ENCODE data around the gene FASTK.

Gene FASTK

DNA sequence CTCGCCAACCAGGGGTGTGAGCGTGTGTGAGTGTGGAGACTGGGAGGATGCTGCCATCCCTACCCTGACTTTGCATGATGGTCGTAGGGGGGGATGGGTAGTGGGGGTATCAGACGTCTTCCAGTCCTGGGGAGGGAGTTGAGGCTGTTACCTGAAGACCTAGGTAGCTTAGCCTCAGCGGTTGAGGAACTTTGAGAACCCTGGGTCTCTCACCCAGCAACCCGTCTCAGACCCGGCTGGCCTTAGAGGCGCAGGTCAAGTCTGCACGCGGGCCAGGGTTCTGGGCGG lies 18.6 kb downstream of the FASTK start:
- FAIRE-seq: no peak

DNA sequence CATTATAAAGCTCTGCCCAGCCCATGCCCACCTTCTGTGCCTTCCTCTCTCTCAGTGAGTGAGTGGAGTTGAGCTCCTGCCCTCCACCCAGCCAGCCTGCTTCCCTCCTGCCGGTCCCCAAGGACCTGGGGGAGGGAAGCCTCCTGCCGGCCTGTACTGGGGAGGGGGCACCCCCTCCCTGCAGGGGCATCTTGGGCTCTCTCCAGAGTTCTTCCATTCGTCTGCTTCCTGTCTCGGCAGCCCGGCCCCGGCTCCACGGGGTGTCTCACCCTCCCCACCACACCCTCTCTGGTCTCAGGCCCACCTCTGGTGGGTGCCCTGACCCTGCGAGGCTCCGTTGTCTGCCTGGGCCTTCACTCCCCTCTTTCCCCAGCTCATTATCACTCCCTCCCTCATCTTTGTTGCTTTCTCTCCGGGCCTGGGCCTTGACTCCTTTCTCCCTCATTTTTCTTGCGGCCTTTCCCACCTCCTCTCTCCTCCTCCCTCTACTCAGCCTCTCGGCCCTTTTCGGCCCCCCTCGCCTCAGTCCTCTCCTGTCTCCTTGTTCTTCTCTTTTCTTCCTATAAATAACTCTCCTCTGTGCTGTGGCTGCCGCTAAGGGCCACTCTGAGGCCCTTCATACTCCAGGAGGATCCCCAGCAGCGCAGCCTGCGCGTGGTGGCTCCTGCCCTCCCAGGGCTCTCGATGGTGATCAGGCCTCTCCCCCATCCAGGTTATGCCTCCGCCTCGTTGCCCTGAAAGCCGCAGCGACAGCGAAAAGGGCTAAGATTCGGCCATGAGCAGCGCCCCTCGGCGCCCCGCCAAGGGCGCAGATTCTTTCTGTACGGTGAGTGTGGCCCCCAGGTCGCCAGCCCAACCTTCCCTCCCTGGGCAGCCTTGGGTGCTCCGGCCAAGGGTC lies 19.1 kb downstream of the FASTK start:
- no peak for FAIRE-seq

DNA sequence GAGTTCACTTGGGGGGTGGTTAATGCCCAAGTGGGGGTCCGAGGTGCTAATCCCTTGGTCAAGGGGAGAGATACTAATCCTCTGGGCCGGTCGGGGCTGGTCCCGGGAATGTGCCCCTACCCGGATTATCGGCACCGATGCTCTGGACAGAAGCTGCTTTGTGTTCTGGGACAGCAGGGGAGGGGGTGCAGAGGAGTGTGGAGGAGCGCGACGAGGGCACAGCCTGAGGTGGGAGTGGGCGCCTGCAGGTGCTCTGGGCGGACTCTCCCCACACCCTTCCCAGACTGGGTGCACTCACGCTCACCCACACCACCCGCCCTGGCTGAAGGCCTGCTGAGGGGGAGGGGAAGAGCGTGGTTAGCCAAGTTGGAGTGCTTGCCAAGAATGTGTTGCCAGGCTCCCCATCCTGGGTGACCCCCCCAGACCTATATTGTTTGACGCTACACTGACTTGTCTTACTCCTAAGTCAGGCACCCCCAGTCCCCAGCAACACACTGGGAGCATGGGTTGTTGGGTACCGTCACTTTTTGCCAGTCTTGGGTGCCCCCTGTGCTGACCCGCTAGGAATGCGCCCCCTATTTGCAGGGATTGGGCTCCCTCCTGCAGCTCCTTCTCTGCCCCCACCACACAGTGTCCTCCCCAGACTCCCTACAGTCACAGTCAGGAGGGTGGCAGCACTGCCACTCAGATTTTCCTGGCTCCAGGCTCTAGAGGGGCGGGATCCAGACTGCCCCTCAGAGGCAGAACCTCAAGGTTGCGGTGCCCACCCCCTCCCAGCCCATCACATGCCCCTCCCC lies 20.0 kb downstream of the FASTK start:
- FAIRE-seq: no peak

DNA sequence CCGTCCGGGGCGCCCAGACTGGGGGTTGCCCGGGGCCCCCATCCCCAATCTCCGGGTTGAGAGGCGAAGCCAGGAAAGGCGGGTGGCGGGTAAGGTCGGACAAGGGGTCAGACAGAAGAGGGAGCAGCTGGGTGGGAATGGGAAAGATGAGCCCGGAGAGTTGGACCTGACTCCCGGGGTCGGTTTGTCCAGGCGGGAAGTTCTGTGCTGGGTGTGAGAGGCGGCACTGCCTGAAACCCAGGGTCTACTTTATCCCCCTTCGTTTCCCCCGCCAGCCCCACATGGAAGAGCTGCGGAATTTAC lies 20.5 kb downstream of the FASTK start:
- no peak for FAIRE-seq

DNA sequence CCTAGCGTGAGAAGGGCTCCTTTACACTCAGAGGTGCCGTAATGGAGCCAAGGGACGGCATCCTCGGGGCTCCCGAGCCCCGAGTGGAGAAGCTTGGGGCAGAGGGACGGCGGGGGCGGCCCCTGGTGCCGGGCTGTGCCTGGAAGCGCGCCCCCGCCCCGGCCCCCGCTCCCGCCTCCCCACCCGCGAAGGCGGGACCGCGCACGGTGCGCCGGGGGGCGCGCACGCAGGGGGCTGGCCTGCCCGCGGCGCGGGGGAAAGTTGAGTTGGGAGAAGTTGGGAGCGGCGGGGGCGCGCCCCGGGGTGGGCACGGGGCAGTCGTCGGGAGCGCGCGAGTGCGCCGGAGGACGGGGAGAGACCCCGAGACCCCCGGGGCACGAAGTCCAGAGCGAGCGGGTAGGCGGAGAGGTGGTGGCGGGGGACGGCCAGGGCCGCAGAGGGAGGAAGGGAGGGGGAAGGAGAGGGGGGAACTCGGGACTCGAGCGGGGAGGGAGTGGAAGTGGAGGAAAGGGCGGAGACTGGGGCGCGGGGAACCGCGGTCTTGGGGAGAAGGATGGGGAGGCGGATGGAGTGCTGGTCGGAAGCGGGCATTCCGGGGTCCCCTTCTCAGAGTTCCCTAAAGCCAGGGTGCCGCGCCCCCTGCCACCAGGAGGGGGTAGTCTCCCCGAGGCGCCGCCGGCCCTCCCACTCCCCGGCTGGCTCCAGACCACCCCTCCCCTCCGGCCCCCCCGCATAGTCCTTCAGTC lies 21.1 kb downstream of the FASTK start, which contains the start of gene SLC4A2:
SLC4A2 (plus strand) TSS at position 223 of the 746 bp plus-strand sequence. CDS start 2,399 bp downstream, outside the sequence.
- FAIRE-seq: no peak

DNA sequence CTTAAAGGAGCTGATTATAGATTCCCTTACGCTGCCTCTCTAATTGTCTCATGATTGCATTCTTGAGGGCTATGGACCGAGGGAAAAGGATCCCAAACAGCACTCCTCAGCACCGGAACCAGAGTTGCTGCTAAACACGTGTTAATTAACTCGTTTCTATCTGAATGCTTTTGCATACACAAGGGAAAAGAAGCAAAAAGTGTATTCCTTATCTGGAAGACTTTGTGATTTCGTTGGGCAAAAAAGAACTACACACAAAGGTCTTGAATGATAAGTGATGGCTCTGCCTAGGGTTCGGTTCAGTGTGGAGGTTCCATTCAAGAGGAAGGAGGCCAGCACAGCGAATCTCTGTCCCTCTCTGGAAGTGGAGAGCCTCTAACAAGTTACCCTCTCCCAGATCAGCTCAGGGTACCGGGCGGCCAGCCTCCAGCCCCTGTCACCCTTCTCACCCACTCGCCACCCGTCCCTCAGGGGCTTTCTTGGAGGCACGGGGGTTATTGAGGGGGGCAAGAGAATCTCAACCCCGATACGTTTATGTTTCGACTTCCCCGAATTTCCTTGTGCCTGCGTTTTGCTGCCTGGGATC lies 21.7 kb downstream of the FASTK start:
- no peak for FAIRE-seq

DNA sequence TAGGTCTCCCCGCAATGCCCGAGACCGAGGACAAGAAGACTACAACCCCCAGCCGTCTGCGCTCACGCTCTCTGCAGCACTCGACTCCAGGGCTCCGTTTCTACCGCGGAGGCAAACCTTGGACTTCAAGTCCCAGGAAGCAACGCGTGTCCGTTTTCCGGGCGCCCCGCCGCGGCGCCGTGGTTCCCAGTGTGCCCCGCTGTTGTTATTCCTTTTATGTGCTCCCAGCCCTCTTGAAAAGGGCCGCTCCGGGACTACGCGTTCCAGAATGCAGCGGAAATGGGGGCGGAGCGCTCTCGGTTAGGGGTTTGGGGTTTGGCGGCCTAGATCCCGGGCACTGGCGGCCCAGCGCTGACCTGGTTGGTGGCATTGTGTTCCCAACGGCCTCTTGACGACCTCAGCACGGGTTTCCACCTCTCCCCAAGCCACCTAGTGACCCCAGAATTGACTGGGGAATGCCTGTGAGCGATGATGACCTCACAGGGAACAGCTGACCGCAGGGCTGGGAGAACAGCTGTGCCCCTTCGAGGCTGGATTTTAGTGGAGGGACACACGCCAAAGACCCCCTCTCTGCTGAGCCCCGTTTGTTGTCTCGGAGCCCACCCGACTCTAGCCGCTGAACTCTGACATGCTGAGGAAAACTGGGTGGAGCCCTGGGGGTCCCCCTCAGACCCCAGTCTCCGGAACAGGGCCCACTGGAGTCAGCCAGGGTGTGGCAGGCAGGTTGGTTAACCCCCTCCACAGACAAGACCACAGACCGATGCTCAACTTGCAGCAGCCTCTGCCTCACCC lies 22.4 kb downstream of the FASTK start:
- peak; percentile 93 for FAIRE-seq

DNA sequence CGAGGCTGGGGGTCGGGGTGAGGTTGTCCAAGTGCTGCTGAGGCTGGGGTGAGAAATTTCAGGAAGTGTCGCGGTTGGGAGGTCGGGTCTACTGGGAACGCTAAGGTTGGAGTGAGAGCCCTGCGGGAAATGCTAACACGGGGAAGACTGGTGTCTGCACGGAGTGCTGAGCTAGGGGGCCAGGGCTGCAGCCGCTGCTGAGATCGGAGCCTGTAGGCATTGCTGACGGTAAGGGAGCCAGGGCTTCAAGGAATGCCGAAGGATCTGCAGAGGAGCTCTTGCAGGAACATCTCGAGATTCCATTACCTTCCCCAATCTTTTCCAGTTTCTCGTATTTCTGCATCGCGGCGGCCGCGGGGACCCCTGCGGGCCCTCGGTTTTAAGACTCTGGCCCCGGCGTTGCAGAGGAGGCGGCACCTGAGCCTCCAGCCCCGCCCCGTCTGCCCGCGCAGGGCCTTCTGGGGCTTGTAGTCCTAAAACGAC lies 23.1 kb downstream of the FASTK start, which contains the start of gene CDK5:
CDK5 (minus strand) TSS at position 392 of the 483 bp plus-strand sequence; CDS start at position 343, 49 bp downstream.
- no peak for FAIRE-seq

DNA sequence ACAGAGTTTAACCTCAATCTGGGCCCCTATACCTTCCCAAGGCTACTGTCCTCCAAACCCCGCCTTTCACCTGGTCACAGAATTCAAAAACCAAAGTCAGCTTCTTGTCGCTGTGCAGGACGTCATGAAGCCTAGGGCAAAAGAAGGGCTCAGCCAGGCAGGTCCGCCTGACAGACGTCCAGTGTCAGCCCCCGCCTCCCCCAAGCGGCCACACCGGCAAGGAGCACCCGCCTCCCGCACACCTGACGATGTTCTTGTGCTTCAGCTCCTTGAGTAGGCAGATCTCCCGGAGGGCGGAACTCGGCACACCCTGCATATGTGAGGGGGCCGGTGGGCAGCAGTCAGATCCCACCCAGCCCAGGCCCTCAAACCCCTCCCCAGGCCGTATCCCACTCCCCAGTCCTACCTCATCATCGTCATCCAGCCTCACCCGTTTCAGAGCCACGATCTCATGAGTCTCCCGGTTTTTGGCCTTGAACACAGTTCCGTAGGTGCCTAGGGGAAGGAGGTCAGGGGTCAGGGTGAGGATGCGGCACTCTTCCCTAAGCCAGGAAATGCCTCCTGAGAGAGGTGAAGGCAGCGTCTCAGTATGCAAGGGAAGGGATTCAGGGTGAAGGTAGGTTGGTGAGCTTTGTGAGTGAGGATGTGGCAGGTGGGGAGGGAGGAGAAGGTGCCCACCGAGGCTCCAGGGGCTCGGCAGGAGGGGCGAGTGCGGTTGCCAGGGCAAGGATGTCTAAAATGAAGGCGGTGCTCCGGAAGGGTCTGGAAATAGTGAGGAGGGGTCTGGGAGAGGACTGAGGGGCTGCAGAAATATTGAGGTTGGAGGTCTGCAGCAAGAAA lies 23.7 kb downstream of the FASTK start:
- FAIRE-seq: no peak

DNA sequence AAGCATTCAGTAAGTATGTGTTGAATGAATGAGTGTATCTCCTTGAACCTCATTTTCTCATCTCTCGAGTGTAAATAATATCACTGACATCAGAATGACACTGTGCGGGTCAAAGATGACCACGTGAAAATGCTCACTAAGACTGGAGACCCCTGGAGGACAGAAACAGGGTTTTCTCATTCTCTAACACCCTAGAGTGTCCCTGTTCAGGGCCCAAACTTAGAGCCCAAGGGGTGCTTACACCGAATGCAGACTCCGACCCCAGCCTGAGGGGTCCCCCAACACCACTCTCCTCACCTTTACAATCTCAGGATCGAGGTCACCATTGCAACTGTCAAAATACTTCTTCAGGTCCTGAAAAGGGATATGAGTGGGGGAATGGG lies 24.3 kb downstream of the FASTK start:
- FAIRE-seq: no peak

DNA sequence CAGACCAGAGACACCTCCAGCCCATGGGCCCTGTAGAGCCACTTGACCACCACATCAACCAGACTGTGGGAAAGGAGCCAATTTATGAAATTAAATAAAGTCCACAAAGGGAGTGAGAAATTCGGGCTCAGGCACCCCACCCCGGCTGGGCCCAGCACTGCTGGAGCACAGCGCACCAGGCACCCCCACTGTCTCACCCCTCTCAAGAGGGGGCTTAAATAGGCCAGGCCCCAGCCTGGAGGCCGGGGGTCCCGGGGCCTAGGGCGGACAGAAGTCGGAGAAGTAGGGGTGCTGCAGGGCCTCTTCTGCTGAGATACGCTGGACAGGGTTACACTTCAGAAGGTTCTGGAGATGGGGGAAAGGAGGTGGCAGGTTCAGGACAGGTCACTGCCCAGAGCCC lies 26.9 kb downstream of the FASTK start:
- FAIRE-seq: no peak

DNA sequence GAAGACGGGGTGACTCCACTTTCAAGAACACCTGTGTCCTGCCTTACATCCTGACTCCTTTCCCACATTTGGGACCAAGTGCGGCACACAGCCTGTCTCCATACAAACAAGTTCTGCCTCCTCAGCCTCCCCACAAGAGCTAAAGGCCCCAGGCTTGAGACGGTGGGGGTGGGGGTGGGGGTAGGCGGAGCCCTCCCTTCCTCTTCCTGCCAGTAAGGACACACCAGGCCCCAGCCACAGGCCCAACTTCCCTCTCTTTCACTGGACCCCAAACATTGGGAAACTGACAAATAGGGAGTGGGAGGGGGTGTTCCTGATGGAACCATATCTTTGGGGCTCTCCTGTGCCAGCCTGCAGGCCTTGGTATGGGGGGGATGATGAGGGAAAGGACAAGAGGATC lies 27.5 kb downstream of the FASTK start:
- no peak for FAIRE-seq

DNA sequence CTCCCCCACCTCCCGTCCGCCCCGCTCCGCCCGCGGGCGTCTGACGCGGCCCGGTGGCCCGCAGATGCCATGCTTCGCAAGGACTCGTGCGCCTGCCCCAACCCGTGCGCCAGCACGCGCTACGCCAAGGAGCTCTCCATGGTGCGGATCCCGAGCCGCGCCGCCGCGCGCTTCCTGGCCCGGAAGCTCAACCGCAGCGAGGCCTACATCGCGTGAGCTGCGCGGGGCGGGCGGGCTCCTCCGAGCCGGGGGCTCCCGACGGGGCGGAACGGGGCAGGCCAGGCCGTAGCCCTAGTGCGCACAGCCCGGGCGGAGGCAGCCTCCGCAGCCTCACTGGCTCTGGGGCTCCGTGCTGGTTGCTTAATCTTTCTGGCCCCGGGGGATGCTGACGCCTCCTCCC lies 29.5 kb downstream of the FASTK start:
- no peak for FAIRE-seq

DNA sequence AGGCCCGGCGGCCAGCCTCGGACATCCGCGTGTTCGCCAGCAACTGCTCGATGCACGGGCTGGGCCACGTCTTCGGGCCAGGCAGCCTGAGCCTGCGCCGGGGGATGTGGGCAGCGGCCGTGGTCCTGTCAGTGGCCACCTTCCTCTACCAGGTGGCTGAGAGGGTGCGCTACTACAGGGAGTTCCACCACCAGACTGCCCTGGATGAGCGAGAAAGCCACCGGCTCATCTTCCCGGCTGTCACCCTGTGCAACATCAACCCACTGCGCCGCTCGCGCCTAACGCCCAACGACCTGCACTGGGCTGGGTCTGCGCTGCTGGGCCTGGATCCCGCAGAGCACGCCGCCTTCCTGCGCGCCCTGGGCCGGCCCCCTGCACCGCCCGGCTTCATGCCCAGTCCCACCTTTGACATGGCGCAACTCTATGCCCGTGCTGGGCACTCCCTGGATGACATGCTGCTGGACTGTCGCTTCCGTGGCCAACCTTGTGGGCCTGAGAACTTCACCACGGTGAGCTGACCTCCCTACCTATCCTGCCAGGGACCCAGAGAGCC lies 31.6 kb downstream of the FASTK start:
- no peak for FAIRE-seq

DNA sequence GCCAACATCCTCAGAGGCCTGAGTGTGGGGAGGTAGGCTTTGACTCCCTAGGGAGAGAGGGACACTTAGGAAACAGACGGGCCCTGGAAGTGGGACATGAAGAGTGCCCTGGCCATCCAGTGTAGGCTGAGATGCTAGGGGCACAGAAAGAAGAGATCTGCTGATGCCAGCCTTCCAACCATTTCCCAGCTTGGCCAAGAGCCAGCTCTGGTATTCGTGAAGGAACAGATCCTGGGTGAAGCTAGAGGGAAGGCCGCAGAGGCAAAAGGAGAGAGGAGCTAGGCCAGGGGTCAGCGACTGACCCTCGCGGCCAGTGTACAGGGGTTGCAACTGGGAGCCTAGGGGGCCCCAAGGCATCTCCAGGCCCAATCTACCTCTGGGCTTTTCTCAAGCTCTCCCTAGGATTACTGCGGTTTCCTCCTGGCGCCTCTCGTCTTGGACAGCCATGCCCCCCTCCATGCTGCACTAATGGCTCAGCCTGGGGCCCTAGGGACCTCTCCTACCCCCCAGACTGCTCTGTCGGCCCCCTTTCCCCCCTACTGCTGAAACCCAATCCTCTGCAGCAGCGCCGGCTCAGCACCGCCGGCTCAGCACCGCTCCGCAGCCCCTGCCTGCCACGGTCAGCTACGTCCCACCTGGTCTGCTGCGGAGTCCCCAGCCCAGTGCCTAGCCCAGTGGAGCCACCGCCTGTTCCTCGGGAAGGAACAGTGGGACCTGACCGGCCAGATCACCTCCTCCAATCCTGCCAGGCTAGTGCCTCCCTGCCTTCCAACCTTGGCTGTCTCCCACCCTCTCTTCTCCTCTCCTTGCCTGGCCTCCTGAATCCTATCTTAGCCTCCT lies 32.4 kb downstream of the FASTK start, which contains the start of gene ASIC3:
ASIC3 (plus strand) TSS at position 556 of the 840 bp plus-strand sequence. CDS start 355 bp downstream, outside the sequence.
- no peak for FAIRE-seq

DNA sequence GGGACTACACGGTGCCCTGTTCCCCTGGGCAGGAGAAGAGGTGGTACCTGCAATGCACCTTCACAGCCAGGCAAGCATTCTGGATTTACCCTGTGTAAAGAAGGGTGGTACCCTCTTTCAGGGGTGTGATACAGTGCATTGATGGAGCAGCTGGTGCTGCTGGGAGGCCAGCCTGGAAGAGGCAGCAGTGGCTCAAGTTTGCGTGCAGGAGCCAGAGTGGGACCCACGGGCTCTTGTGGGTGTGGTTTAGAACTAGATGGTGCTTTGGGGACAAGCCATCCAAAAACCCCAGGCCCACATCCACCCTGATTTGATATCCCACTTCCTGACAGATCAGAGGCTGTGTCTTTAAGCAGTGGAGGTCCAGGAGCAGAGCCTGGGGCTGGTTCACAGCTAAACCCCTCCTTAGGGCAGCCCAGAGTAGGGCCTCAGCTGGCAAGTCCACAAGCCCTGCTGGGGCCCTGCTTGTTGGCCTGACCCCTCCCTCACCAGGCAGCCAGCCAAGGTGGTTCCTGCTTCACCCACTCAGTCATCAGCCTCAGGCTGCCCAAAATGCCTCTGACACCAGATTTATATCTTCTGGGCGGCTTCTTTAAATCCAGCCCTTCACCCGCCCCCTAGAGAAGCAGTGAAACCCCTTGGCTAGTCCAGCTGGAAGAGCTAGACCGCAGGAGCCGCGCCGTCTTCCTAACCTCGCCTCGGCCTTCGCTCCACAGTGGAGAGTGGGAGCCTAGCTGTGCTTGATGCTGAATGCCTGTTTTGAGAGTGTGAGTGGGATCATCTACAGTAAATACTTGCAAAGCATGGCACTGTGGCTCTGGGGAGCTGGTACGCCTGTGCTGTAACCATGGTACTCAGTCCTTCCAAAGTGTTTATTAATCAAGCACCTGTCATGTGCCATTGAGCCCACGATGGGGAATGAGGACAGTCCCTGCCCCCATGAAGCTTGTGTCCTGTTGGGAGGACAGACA lies 33.7 kb downstream of the FASTK start:
- no peak for FAIRE-seq

DNA sequence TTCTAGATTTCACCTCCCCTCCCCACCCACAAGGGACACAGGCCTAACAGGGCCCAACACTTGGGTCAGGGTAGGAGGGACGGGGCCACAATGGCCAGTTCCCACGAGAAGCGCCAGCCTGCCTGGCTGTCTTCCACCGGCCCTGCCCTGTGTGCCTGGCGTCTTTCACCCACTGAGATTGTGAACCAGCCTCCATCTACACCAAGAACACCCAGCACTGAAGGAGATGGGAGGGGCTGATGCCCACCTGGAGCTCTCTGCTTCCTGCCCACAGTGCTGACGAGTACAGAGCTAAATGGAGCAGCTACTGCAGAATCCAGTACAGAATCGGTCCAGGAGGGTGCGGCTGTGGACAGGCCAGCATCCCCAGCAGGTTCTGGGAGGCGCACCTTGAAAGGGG lies 34.6 kb downstream of the FASTK start:
- FAIRE-seq: no peak

DNA sequence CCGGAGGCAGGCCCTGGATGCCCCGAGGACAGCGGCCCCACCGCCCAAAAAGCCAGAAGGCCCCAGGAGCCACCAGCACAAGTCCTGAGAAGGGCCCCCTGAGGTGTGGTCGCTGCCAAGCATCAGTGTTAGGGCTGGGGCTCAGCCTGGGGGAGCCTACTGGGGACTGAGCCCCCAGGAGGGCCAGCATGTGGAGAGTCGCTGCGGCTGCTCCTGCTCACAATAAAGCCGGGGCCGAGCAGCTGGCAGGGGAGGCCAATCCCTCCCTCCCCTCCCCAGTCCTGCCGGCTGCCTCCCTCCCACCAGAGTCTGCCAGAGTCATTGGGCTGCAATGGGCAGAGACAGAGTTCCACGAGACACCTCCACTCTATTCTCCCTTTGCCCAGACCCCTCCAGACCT lies 35.3 kb downstream of the FASTK start:
- FAIRE-seq: no peak

DNA sequence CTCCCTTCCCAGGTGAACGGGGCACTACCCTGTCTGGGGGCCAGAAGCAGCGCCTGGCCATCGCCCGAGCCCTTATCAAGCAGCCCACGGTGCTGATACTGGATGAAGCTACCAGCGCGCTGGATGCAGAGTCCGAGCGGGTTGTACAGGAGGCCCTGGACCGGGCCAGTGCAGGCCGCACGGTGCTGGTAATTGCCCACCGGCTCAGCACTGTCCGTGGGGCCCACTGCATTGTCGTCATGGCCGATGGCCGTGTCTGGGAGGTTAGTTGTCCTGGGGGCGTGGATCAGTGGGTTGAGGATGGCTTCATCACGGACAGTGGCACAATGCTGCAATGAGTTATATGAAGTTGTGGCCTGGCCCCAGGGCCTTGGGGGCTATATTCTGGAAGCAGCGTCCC lies 36.6 kb downstream of the FASTK start:
- FAIRE-seq: no peak

Data from TTC549 (cell line).